ENCODE data around the gene PLCD1. TPM values are rescaled to one million over a fixed set of nuclear protein-coding genes. Genes with fewer than 3 reads are reported as not detected.
A peak's percentile ranks its signal among the peaks of the same experiment; 100 is the strongest.
"Not testable (repeated sequence)": the region's sequence is repeated elsewhere in the genome, so short reads cannot be mapped to it uniquely, and the experiment has no call there.

Gene PLCD1
- total and polyA plus RNA-seq, 5 donors: 11.2 to 17.7 (median 13.7) TPM

- 51% methylated on average over 1 of the region's 1 CpG for WGBS
- no peaks in the 10 kb centered on the region for H3K27me3 ChIP-seq (ENCODE audit: control insufficient read depth, insufficient read depth)
- DNase-seq (no peak), ATAC-seq (no peak)
- H3K27ac ChIP-seq (ENCODE audit: low read length): no peak overlapping the region
- H3K9me3 ChIP-seq (ENCODE audit: control insufficient read depth, low read length): no peaks in the 10 kb centered on the region
- no peaks in the 10 kb centered on the region for H3K4me1 ChIP-seq (ENCODE audit: control insufficient read depth, insufficient read depth, low read length)
- no peak overlapping the region for H3K4me3 ChIP-seq (ENCODE audit: low read length)
- intact Hi-C loops (cut with DNase I): no loop called here
Observed at GRCh38 chr3:37982331-37982730, 47.1 kb downstream of the PLCD1 start.

- no peaks in the 10 kb centered on the region for H3K4me1 ChIP-seq (ENCODE audit: control insufficient read depth, insufficient read depth, low read length)
- ATAC-seq (no peak), DNase-seq (no peak)
- intact Hi-C loops (cut with DNase I): no loop called here
- 96% methylated on average over 2 of the region's 2 CpGs for WGBS
- no peak overlapping the region for H3K4me3 ChIP-seq (ENCODE audit: low read length)
- H3K27ac ChIP-seq (ENCODE audit: low read length): no peak overlapping the region
- no peaks in the 10 kb centered on the region for H3K27me3 ChIP-seq (ENCODE audit: control insufficient read depth, insufficient read depth)
- H3K9me3 ChIP-seq (ENCODE audit: control insufficient read depth, low read length): no peaks in the 10 kb centered on the region
Observed at GRCh38 chr3:37981348-37981664, 48.1 kb downstream of the PLCD1 start.

GRCh38 chr3:37980462-37981347 lies 48.7 kb downstream of the PLCD1 start:
- intact Hi-C loops (cut with DNase I): no loop called here
- H3K27ac ChIP-seq (ENCODE audit: low read length): no peak overlapping the region
- H3K9me3 ChIP-seq (ENCODE audit: control insufficient read depth, low read length): no peaks in the 10 kb centered on the region

GRCh38 chr3:37979541-37980461 lies 49.6 kb downstream of the PLCD1 start:
- Histone ChIP-seq H3K27me3 (ENCODE audit: control insufficient read depth, insufficient read depth) (no peaks in the 10 kb centered on the region), H3K27ac (ENCODE audit: low read length) (no peak overlapping the region), H3K4me3 (ENCODE audit: low read length) (no peak overlapping the region), H3K4me1 (ENCODE audit: control insufficient read depth, insufficient read depth, low read length) (no peaks in the 10 kb centered on the region), H3K9me3 (ENCODE audit: control insufficient read depth, low read length) (no peaks in the 10 kb centered on the region)
- intact Hi-C loops (cut with DNase I): no loop called here
- DNase-seq (no peak), ATAC-seq (no peak)
- WGBS: 89% methylated on average over 8 of the region's 8 CpGs

More at GRCh38 chr3:37980462-37981347, 48.7 kb downstream of the PLCD1 start:
- Histone ChIP-seq H3K4me1 (ENCODE audit: control insufficient read depth, insufficient read depth, low read length) (no peaks in the 10 kb centered on the region), H3K4me3 (ENCODE audit: low read length) (no peak overlapping the region), H3K27me3 (ENCODE audit: control insufficient read depth, insufficient read depth) (no peaks in the 10 kb centered on the region)
- ATAC-seq (no peak), DNase-seq (peak in 1 of 3 donors; percentile 50)
- 89% methylated on average over 14 of the region's 14 CpGs for WGBS

- intact Hi-C loops (cut with DNase I): no loop called here
- peak; percentile 60 to 83 (median 82) for DNase-seq
- 59% methylated on average over 9 of the region's 9 CpGs for WGBS
- no peaks in the 10 kb centered on the region for H3K9me3 ChIP-seq (ENCODE audit: control insufficient read depth, low read length)
- ATAC-seq: peak; percentile 80 to 87
- H3K4me3 ChIP-seq (ENCODE audit: low read length): no peak overlapping the region
- H3K27ac ChIP-seq (ENCODE audit: low read length): no peak overlapping the region
- H3K4me1 ChIP-seq (ENCODE audit: control insufficient read depth, insufficient read depth, low read length): peaks cover 2% of the 10 kb centered on the region
- no peaks in the 10 kb centered on the region for H3K27me3 ChIP-seq (ENCODE audit: control insufficient read depth, insufficient read depth)
Observed at GRCh38 chr3:37974121-37975083, 55.0 kb downstream of the PLCD1 start.

GRCh38 chr3:37973246-37974054 lies 56.0 kb downstream of the PLCD1 start:
- intact Hi-C loops (cut with DNase I): no loop called here
- WGBS: 85% methylated on average over 12 of the region's 12 CpGs
- DNase-seq (no peak), ATAC-seq (no peak)
- Histone ChIP-seq H3K27ac (ENCODE audit: low read length) (no peak overlapping the region), H3K27me3 (ENCODE audit: control insufficient read depth, insufficient read depth) (no peaks in the 10 kb centered on the region), H3K9me3 (ENCODE audit: control insufficient read depth, low read length) (no peaks in the 10 kb centered on the region), H3K4me3 (ENCODE audit: low read length) (no peak overlapping the region), H3K4me1 (ENCODE audit: control insufficient read depth, insufficient read depth, low read length) (peaks cover 4% of the 10 kb centered on the region)

GRCh38 chr3:37972056-37972455 lies 57.4 kb downstream of the PLCD1 start:
- not testable (repeated sequence) for ATAC-seq

GRCh38 chr3:37971467-37971866 lies 58.0 kb downstream of the PLCD1 start:
- Histone ChIP-seq H3K4me1 (ENCODE audit: control insufficient read depth, insufficient read depth, low read length) (peaks cover 4% of the 10 kb centered on the region), H3K4me3 (ENCODE audit: low read length) (no peak overlapping the region), H3K9me3 (ENCODE audit: control insufficient read depth, low read length) (no peaks in the 10 kb centered on the region), H3K27me3 (ENCODE audit: control insufficient read depth, insufficient read depth) (no peaks in the 10 kb centered on the region), H3K27ac (ENCODE audit: low read length) (no peak overlapping the region)
- ATAC-seq (no peak), DNase-seq (no peak)
- intact Hi-C loops (cut with DNase I): no loop called here

More at GRCh38 chr3:37972056-37972455, 57.4 kb downstream of the PLCD1 start:
- intact Hi-C loops (cut with DNase I); H3K27ac ChIP-seq (ENCODE audit: low read length); H3K27me3 ChIP-seq (ENCODE audit: control insufficient read depth, insufficient read depth); H3K4me3 ChIP-seq (ENCODE audit: low read length); DNase-seq; H3K4me1 ChIP-seq (ENCODE audit: control insufficient read depth, insufficient read depth, low read length); H3K9me3 ChIP-seq (ENCODE audit: control insufficient read depth, low read length): not testable (repeated sequence)
- 97% methylated on average over 8 of the region's 8 CpGs for WGBS

GRCh38 chr3:37970802-37971201 lies 58.6 kb downstream of the PLCD1 start:
- Histone ChIP-seq H3K4me1 (ENCODE audit: control insufficient read depth, insufficient read depth, low read length) (peaks cover 4% of the 10 kb centered on the region), H3K27me3 (ENCODE audit: control insufficient read depth, insufficient read depth) (no peaks in the 10 kb centered on the region), H3K4me3 (ENCODE audit: low read length) (no peak overlapping the region), H3K27ac (ENCODE audit: low read length) (no peak overlapping the region), H3K9me3 (ENCODE audit: control insufficient read depth, low read length) (no peaks in the 10 kb centered on the region)
- intact Hi-C loops (cut with DNase I): no loop called here
- DNase-seq (no peak), ATAC-seq (no peak)
- 92% methylated on average over 5 of the region's 5 CpGs for WGBS
